Ramos (cell line): ENCODE results near the gene C3.
"Not testable (repeated sequence)": the region's sequence is repeated elsewhere in the genome, so short reads cannot be mapped to it uniquely, and the experiment has no call there.

ENCODE experiments used
- in situ Hi-C: fragments of 300-500 bp; cut with MboI; formaldehyde crosslinking; loops from one replicate; pipeline ENCODE4 v1.14.3; 2022; ENCODE audit warnings: low sequenced_read_pairs; ENCODE audit not compliant: unreplicated experiment

Gene C3

DNA sequence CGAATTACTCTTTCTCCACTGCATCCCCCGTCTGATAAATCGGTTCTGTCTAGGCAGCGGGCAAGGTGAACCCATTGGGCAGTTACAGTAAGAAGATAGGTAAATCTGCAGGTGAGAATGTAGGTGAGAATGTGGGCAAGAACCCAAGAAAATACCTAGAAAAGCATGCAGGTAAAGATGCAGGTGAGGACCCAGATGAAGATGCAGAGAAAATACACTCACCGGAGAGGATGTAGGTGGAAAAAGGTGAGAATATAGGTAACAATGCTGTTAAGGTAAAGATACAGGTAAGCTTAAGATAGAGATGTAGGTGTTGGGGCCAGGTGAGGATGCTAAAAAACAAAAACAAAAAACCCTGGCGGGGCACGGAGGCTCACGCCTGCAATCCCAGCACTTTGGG, 44.2 kb downstream of the C3 start:
- in situ Hi-C loops = no loop called here

DNA sequence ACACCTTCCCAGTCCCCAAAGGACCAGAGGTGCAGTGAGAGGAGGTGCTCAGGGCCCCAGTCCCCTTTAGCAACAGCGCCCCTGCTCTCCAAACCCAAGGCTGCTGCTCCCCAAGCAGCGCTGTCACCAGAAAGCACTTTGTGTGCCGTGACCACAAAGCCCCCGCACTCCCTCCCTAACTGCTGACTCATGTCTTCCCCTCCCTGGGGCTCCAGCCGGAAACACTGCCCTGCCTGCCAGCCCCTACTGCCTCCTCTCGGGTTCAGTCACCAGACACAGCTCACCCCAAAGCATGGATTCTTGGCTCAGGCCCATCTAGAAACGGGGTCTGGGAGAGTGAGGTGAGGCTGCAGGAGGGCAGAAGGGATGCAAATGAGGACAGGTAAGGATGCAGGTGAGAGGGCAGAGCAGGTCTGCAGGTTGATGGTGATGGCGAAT, 45.6 kb downstream of the C3 start:
- in situ Hi-C loops = no loop called here

DNA sequence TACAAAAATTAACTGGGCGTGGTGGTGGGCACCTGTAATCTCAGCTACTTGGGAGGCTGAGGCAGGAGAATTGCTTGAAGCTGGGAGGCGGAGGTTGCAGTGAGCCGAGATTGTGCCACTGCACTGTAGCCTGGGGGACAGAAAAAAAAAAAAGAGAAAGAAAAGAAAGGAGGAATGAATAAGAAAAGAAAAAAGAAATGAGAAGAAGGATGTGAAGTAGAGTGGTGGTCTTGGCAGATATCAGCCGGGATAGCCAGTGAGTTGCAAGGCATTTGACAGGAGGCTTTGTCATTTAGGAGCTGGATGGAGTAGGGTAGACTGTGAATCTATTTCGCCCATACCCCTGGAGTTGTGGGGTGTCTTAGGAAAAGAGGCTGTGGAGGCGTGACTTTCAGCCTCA, 46.0 kb downstream of the C3 start:
- in situ Hi-C loops = not testable (repeated sequence)

GRCh38 chr19:6672693-6673290, 47.7 kb downstream of the C3 start:
- in situ Hi-C loops = no loop called here

DNA sequence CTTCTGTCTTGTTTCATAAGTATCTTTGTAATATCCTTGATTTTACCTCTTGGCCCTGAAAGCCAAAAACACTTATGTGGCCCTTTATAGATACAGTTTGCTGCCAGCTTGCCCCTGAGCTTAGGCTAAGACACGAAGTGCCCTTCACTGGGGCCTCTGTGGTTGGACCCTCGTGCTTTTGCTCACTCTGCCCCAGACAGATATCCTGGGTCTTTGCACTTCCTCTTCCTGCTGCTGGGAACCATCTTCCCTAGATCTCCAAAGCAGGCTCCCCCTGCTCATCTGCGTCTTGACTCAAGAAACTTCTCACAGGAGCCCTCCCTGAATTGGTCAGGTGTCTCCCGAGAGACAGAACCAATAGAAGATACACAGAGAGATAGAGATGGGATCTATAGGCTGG, 48.5 kb downstream of the C3 start:
- in situ Hi-C loops = no loop called here

DNA sequence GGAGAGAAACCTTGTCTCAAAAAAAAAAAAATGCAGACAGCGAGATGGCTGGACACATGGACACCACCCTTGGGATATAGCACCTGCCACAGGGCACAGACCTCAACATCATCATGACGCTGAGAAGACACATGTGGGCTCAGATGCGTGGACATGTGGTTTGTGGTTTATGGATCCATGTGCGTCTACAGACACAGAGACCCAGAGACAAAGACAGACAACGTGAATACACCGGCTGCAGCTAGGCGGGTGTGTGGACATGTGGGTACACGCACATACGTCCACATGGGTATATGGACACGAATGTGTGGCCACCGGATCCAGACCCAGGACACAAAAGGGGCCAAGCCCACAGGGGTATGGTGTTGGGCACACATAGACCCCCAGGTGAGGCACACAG, 51.8 kb downstream of the C3 start:
- in situ Hi-C loops = no loop called here

DNA sequence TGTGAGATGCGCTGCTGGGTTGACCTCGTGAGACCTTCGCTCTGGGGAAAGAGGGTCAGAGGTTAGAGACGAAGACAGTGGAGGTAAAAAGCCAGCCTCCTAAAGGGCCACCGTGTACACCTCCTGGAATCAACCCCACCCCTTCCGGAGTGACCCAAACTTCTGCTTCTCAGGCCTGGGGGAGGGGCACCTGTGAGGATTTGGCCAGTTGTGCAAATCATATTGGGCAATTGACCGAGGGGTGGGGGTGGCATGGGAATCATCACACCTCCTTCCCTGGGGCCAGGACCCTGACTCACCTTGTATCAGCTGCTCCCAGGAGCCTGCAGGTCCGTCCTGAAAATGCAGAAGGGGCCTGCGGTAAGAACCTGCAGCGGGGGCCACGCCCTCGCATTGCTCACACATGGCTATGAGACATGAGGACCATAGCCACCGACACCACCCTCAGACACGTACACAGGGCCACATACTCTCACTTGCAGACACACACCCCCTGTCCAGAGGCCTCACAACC, 53.3 kb downstream of the C3 start:
- in situ Hi-C loops = no loop called here

DNA sequence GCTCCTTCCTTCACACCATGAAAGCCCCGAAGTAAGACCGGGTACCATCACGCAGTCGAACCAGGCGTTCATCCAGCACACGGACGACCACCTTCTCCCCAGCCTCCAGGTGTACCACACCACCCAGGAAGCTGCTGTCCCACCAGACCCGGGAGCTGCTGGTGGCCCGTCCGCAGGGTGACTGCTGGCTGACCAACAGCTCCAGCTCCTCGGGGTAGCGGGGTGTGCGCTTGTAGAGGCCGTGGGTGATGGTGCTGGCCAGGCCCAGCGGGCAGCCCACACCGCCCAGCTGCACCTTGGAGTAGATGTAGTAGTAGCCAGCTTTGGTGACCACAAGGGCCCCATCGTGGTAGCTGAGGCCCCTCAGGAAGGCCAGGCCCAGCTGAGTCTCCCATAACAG, 55.5 kb downstream of the C3 start:
- in situ Hi-C loops = no loop called here

GRCh38 chr19:6663236-6664201, 56.9 kb downstream of the C3 start:
- in situ Hi-C loops = no loop called here

GRCh38 chr19:6662702-6663101, 57.7 kb downstream of the C3 start:
- in situ Hi-C loops = no loop called here

DNA sequence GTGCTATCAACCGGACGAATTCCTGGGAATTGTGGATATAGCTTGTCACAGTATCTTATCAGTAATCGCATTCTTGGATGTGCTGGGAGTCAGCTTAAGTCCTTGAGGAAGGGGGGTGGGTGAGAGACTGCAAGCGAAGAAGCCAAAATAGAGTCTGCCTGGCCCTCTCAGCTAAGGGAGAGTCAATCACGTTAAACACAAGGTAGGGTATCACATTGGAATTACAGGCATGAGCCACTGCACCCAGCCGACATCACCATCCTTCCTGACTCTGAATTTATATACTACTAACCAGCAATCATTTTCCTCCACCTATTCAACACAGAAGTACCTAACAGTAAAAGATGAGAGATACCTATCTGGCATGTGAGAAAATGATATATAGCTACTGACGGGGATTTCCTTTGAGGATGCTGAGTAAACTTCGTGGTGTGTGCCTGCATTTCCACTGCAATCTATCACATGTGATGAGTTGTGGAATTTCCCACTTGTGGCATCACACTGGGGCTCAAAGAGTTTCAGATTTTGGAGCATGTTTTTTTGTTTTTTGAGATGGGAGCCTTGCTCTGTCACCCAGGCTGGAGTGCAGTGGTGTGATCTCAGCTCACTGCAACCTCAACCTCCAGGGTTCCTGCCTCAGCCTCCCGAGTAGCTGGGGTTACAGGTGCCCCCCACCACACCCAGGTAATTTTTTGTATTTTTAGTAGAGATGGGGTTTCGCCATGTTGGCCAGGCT, 58.8 kb downstream of the C3 start:
- in situ Hi-C loops = not testable (repeated sequence)

DNA sequence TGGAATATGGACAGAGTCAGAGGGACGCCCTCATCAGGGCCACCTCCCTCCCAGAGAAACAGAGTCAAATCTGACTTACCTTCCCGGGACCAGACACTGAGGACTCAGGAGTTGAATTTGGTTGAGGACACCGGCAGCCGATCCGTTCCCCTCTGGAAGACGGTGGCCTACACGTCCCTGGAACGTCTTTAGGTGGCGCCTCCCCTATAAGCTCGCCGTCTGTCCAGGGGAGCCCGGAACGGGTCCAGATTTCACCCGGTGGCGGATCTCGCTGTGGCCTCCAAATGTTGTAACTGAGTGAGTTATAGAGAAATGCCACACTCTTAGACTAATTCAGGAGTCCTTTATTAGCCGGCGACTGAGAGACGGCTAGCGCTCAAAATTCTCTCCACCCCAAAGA, 59.5 kb downstream of the C3 start:
- in situ Hi-C loops = no loop called here

GRCh38 chr19:6656390-6656789, 64.1 kb downstream of the C3 start:
- in situ Hi-C loops = not testable (repeated sequence)

- in situ Hi-C loops = no loop called here
Observed at GRCh38 chr19:6654347-6655310, 65.8 kb downstream of the C3 start.

DNA sequence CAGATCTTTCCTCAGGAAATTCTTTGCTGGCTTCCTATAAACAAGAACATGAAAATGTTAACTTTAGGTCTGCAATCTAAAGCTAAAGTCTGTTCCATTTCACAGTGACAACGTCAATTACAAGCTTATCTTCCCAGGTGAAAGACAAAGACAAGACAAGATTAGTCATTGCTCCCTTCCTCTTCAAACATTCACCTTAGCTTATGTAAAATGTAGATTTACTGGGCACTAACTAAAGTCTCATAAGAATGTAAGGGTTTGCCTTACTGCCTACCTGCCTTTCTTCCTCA, 67.7 kb downstream of the C3 start:
- in situ Hi-C loops = no loop called here

DNA sequence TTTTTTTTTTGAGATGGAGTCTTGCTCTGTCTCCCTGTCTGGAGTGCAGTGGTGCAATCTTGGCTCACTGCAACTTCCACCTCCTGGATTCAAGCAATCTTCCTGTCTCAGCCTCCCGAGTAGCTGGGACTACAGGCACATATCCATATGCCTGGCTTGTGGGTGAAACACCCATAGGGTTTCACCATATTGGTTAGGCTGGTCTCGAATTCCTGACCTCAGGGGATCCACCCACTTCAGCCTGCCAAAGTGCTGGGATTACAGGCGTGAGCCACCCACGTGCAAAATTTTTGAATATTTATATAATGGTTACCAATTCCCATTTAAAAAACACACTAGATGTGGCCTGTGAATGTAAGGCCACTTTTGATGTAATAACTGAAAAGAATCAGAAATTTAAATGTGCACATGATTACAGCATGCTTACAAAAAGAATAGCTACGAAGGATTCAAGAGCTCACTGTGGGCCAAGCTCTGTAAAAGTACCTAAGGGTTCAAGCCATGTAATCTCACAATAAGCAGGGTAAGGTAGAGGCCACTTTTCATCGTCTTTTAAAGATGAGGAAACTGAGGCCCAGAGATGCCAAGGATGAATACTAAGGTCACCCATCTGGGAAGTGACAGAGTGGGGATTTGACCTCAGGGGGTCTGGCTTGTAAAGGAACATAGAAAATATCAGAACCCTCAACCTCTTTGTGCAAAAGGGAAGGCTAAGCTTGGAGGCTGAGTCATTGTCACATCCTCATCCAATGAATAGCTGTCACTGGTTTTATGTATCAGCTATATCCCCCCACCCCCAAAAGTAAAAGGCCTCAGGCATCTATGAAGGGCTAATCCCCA, 68.3 kb downstream of the C3 start:
- in situ Hi-C loops = no loop called here

DNA sequence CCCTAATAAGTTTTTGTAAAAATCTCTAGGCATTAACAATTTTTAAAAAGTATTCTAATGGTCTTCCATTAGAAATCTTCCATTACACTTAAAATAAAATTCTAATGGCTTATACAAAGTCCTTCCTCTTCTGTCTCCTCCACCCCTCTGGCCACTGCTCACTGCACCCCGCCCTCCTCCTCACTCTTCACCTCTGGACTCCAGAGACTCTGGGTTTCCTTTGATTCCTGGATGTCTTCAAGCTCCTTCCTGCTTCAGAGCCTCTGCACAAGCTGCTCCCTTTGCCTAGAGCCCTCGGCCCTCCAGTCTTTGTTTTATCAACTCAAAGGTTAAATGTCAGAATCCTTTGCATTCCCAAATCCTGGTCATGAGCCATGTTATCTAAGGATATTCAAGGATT, 71.3 kb downstream of the C3 start:
- in situ Hi-C loops = no loop called here

DNA sequence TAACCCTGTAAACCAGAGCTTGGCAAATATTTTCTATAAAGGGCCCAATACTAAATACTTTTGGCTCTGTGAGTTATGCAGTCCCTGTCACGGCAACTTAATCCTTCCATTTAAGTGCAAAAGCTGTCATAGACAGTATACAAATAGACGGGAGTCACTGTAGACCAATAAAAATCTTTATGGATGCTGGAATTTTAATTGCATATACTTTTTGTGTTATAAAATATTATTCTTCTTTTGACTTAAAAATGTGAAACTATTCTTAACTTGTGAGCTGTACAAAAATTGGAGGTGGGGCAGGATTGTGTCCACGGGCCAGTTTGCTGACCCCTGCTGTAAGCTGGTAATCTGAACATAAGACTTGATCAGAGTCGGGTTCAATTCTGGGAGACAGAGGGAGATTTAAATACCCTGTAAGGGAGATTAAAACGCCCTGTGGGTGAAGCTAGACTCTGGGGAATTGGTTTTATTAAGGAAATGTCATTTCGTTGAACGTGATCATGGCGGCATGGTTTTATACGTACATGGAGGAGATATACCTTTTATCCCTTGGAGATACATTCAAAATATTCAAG, 72.2 kb downstream of the C3 start:
- in situ Hi-C loops = no loop called here

- in situ Hi-C loops = no loop called here
Observed at GRCh38 chr19:6644796-6645195, 75.7 kb downstream of the C3 start.
